Right lobe of liver (tissue), 6 donors: Measurements from ENCODE around the gene TMEM191B. TPM values are rescaled to one million over a fixed set of nuclear protein-coding genes. Genes with fewer than 3 reads are reported as not detected.
"Not testable (repeated sequence)": the region's sequence is repeated elsewhere in the genome, so short reads cannot be mapped to it uniquely, and the experiment has no call there.

Experiments
- ATAC-seq, 4 donors: fragments of 200-7000 bp; cut with Tn5 transposase; one replicate each; pipeline ENCODE4 v1.9.1; 2020; ENCODE audit warnings: mild to moderate bottlenecking in 4 of 4, moderate library complexity in 4 of 4
- DNase-seq, 3 donors: peaks; one replicate each; pipeline ENCODE4 v3.0.0-alpha.2; 2020
- H3K27ac ChIP-seq, 3 donors: fragments of 200-600 bp; one replicate each; pipeline ENCODE4 v1.8.0; 2022
- H3K27me3 ChIP-seq, 2 donors: fragments of 200-600 bp; one replicate each; pipeline ENCODE4 v1.8.0; 2022
- H3K36me3 ChIP-seq, 4 donors: fragments of 200-600 bp; sonication (generic) in 1 of 4; one replicate each; pipeline versions ENCODE4 v1.5.1 to v1.8.0; 2017 to 2022; ENCODE audit warnings: control low read depth in 1 of 4
- H3K4me1 ChIP-seq, 4 donors: fragments of 200-600 bp; sonication (generic) in 1 of 4; one replicate each; pipeline versions ENCODE4 v1.5.1 to v1.8.0; 2017 to 2022; ENCODE audit warnings: control low read depth in 1 of 4
- H3K4me3 ChIP-seq, 3 donors: fragments of 200-600 bp; one replicate each; pipeline ENCODE4 v1.8.0; 2022
- H3K9me3 ChIP-seq, 4 donors: fragments of 200-600 bp; sonication (generic) in 1 of 4; one replicate each; pipeline versions ENCODE4 v1.5.1 to v1.8.0; 2017 to 2022; ENCODE audit warnings: control low read depth in 1 of 4
- WGBS: methylation state at CpG from one replicate; pipeline ENCODE4 v1.1.6; 2018; ENCODE audit warnings: low coverage, low lambda C conversion rate; ENCODE audit not compliant: insufficient coverage; ENCODE audit errors: missing lambda C conversion rate; 5-methylcytosine and 5-hydroxymethylcytosine counted together
- intact Hi-C, 2 donors: fragments of 100-400 bp; cut with DNase I; formaldehyde crosslinking; loops; one replicate each; pipeline versions ENCODE4 v1.11.2 to v1.14.1; 2022
- long read RNA-seq: library from polyadenylated mRNA; unstranded; transcript quantifications from one replicate; pipeline ENCODE4 v2.0.0, GENCODE V29; 2019
- total RNA-seq, 6 experiments: library from RNA; depleted of rRNA in 2 of 6; stranded (reverse); fragments of >200 nt in 2 of 6; fragmentation: NEBNext Ultra II Directional in 3 of 6; extraction: Animal tissue kit (Norgen Biotek cat#: 25700) in 3 of 6; gene quantifications; one replicate each; pipeline versions ENCODE4 v1.1.0 to v1.2.4, GENCODE V29; 2016 to 2023
- donor health status: DM: no; HTN: yes; CAD: no.
- donor health status: DM: no; HTN: no; CAD: no.
- donor health status: DM: no; HTN: no; CAD: no.
- donor health status: DM: no; HTN: yes; CAD: no.
- donor health status: DM: no; HTN: yes; CAD: no.

Gene TMEM191B
- 1 to 10 TPM in 1 of 6 experiments, under 1 TPM in 2, not detected in 3; 0.17 to 1.1 (median 0.88) TPM for total RNA-seq
- long read RNA-seq = 0 reads

DNA sequence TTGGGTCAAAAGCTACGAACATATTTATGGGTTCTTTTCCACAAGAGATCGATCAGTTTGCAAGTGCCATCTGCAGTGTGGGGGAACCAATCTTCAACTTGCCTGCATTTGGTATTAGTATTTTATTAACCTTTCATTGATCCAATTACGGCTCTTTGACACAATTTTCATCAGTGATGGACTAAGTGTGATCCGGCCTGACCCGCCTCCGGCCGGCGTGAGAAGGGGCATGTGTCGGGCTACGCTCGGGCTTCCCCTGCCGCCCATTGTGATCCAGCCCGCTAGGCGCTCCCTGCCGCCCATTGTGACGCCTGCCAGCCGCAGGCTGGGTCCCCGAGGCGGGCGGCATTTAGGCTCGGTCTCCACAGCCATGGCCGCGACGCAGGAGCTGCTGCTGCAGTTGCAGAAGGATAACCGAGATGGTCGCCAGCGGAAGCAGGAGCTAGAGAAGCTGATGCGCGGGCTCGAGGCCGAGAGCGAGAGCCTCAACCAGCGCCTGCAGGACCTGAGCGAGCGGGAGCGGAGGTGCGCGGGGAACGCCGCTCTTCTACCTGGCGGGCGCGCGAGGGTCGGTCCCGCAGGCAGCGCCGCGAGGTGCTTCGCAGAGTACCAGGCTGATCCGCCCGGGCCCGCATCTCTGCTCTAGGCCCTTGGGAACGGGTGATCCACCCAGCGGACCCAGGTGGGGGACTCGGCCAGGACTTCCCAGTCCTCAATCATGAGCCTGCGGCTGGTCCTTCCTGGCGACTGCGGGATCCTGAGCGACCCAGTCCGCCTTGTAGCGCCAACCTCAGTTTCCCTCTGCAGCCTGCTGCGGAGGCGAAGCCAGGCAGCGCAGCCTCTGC is at the start of gene TMEM191B:
Gene TMEM191B, plus strand, starts transcription at position 51 of the 845 bp plus-strand sequence. Its CDS starts 179 bp downstream, at position 230.
- ATAC-seq = peak; percentile 1 to 5 (median 2)
- H3K27ac ChIP-seq, intact Hi-C loops: not testable (repeated sequence)

DNA sequence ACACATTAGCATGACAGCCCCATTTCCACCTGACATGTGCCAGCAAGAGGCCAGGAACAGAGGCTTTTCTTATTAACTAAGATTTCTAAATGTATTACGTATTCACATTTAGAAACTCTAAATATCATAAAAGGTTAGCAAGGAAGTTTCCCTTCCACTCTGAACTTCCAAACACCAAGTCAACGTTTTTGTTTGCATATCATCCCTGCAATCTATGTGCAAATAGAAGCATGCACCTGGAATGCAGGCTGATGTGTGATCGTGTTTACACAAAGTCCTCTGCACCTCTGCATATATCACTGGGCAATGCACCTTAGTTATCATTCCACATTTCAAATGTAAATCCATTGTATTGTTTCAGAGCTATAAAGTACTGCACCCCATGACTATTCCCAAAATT is 31.4 kb upstream of the TMEM191B start:
- intact Hi-C loops, ATAC-seq, H3K27me3 ChIP-seq, H3K9me3 ChIP-seq, H3K27ac ChIP-seq, H3K4me1 ChIP-seq, DNase-seq, H3K36me3 ChIP-seq, H3K4me3 ChIP-seq: not testable (repeated sequence)
- no CpG with 5 or more reads among the region's 3 CpGs for WGBS

More for the DNA sequence above, at the start of gene TMEM191B:
- H3K9me3 ChIP-seq, H3K36me3 ChIP-seq, H3K4me1 ChIP-seq, H3K27me3 ChIP-seq, DNase-seq: not testable (repeated sequence)
- H3K4me3 ChIP-seq = peak within 1 kb of the TSS in 1 of 3 donors; percentile 26
- WGBS = no CpG with 5 or more reads among the region's 65 CpGs

DNA sequence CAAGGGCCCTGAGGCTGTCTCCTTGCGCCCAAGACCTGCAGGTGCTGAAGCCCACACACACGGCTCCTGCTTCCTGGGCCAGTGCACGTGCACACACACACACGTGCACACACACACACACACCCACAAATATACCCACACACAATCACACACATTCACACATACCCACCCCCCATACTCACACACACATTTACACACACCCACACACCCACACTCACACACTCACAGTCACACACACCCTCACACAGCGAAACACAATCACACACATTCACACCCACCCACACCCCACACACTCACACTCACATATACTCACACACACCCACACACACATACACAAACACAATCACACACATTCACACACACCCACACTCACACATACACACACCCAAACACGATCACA is 16.3 kb upstream of the TMEM191B start:
- intact Hi-C loops, DNase-seq, H3K27me3 ChIP-seq, H3K27ac ChIP-seq, H3K4me3 ChIP-seq, H3K9me3 ChIP-seq, ATAC-seq, H3K4me1 ChIP-seq, H3K36me3 ChIP-seq: not testable (repeated sequence)
- WGBS = no CpG with 5 or more reads among the region's 6 CpGs

DNA sequence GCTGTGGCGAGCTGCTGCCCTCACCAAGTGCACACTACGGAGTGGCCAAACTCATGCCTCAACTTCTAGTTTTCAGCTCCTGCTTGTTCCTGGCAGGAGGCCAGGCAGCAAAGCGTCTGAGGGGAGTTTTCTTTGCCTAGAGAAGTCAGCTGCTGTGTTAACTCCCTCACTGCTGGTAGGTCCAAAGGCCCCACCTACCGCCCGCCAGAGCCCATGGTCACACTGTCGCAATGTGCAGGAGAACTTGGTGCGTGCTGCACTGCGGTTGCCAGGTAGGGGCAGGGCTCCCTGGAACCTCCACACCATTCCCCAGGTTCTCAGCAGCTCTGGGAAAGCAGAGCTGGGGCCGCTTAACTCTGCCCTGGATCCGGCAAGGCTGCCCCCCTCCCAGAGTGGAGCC is 15.2 kb upstream of the TMEM191B start:
- H3K4me3 ChIP-seq, H3K9me3 ChIP-seq, H3K27ac ChIP-seq, H3K4me1 ChIP-seq, ATAC-seq, DNase-seq, H3K36me3 ChIP-seq, H3K27me3 ChIP-seq, intact Hi-C loops: not testable (repeated sequence)
- 49% methylated on average over 4 of the region's 10 CpGs for WGBS

DNA sequence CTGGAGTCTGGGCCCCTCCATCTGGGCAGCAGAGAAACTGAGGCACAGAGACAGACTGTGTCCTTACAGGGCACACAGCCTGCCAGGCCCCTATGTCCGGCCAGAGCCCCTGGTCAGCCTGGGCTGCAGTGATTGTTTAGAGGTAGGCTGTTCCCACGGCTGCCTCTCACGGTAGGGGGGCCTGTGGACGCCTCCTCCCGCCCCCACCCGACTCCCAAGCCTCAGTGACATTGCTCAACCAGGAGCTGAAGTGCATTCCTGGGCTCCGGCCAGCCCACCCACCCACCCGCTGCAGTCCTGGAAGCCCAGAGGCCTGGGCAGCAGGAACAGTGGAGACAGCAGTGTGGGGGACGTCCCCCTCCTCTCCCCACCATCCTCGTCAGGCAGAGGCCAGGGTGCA is 14.1 kb upstream of the TMEM191B start:
- intact Hi-C loops, ATAC-seq, H3K27ac ChIP-seq, H3K4me1 ChIP-seq, H3K4me3 ChIP-seq, DNase-seq, H3K36me3 ChIP-seq, H3K9me3 ChIP-seq, H3K27me3 ChIP-seq: not testable (repeated sequence)
- WGBS = no CpG with 5 or more reads among the region's 10 CpGs

DNA sequence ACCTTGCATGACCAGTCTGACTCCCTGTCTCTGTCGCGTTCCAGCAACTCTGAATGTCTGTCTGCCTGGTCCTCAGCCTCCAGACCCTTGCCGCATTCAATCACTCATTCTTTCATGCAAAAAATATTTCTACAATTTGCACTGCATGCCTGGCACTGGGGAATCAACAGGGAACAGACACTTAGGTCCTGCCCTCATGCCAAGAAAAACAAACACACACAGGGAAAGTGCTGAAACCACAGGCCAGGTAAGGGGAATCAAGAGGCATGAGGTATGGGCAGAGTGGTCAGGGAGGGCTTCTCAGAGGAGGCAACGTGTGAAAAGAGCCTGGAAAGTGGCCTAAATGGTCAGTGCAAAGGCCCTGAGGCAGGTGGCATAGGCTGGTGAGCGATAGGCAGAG is 9.5 kb upstream of the TMEM191B start, which contains the start of gene GGTLC3:
Gene GGTLC3, minus strand, starts transcription at position 101 of the 400 bp plus-strand sequence. CDS start 264 bp downstream, outside the sequence.
- H3K4me1 ChIP-seq, ATAC-seq, H3K27me3 ChIP-seq, H3K27ac ChIP-seq, DNase-seq, intact Hi-C loops, H3K4me3 ChIP-seq, H3K9me3 ChIP-seq, H3K36me3 ChIP-seq: not testable (repeated sequence)
- no CpG with 5 or more reads among the region's 5 CpGs for WGBS

DNA sequence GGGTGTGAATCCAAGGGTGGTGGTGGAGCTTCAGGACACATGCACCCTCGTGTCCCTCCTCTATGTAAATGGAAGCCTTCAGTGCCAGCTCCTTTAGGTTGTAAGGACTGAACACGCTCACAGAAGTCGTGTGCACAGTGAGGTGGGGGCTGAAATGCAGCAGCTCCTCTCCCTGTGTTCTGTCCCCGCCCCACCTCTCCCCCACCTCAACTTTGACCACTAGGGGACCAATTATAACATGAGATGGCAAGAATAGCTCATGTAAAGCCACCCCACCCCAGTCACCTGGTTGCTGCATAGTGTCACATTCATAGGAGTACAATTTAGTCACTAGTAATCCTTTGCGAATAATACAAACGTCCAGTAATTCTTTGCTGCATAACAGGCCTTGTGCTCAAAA is 4.8 kb upstream of the TMEM191B start:
- H3K27me3 ChIP-seq, H3K9me3 ChIP-seq, intact Hi-C loops, H3K4me3 ChIP-seq, DNase-seq, H3K27ac ChIP-seq, H3K4me1 ChIP-seq, H3K36me3 ChIP-seq, ATAC-seq: not testable (repeated sequence)
- WGBS = no CpG with 5 or more reads among the region's 6 CpGs

DNA sequence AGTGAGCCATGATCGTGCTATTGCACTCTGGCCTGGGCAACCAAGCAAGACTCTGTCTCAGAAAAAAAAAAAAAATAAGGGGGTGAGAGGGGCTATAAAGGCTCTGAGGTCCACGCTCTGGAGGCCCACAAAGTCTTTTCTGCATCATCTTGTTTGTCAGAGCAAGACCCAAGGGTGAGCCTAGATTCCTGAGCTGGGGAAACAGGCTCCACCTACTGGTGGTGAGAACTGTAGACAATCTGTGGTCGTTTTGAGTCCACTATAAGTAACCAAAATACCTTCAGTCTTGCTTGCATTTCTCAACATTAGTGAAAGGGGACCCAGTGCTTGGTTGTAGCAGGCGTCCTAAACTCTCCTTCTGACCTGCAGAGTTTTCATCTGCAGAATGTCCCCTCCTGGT is 4.3 kb upstream of the TMEM191B start:
- H3K9me3 ChIP-seq, H3K27ac ChIP-seq, H3K4me1 ChIP-seq, H3K36me3 ChIP-seq, H3K27me3 ChIP-seq, DNase-seq, H3K4me3 ChIP-seq, intact Hi-C loops: not testable (repeated sequence)
- ATAC-seq = peak; percentile 66 to 69 (median 68)
- WGBS = no CpG with 5 or more reads among the region's 4 CpGs

DNA sequence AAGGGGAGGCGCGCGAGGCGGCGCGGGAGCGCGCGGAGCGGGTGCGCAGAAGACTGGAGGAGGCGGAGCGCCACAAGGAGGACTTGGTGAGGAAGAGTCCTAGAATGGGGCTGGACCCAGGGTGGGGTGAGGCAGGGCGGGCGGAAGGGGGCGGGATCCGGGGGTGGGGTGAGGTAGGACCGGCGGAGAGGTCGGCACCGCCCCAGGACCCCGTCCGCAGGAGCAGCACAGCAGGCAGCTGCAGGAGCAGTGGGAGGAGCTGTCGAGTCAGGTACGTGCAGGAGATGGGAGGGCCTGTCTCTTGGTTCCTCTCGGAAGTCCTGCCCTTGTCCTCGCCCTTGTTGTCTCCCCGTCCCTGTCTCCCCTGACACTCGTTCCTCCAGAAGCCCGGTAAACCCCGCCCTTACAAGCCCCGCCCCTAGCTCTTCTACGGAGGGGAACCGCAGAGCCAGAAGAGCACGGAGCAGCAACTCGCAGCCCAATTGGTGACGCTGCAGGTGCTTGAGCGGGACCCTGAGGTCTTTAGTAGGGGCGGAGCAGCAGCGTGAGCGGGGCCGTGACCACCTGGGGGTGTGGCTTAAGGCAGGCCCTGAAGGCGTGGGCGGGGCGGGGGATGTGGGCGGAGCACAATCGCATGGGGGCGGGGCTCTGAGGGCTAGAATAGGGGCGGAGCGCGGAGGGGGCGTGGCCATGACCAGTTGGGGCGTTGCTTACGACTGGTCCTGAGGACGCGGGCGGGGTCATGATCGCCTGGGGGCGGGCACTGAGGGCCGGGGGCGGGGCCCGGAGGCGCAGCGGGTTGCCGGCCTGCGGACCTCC is 1.2 kb downstream of the TMEM191B start:
- DNase-seq = peak; percentile 83 to 91 (median 84)
- H3K4me3 ChIP-seq = peak overlapping the region in 1 of 3 donors; percentile 26
- WGBS = 1% methylated on average over 11 of the region's 66 CpGs
- H3K4me1 ChIP-seq, intact Hi-C loops, H3K27me3 ChIP-seq, H3K27ac ChIP-seq, H3K9me3 ChIP-seq, H3K36me3 ChIP-seq: not testable (repeated sequence)
- peak; percentile 91 to 94 (median 93) for ATAC-seq

DNA sequence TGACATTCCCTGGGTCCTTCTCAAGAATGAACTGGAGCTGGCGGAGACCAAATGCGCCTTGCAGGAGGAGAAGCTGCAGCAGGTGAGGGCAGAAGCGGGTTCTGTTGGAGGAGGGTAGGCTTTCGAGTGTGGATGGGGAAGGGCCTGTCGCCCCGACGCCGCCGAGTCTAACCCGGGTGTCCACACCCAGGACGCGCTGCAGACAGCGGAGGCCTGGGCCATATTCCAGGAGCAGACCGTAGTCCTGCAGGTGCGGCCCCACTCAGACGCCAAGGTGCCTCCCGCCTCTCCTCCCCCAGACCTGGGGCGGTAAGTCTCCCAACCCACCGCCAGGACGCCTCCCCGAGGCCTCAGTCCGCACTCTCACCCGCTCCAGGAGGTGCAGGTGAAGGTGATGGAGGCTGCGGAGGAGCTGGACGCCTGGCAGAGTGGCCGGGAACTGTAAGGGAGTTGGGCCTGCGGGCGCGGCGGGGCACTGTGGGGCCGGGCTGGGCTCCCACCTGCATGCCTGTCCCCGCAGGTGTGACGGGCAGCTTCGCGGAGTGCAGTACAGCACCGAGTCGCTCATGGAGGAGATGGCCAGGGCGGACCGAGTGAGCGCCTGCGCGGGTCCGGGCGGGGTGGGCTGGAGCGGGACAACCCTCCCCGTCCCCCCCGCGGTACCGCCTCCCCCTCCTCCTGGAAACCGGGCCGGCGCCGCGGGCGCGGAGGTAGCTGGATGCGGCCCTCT is 2.0 kb downstream of the TMEM191B start:
- H3K4me3 ChIP-seq, H3K27ac ChIP-seq, H3K36me3 ChIP-seq, H3K9me3 ChIP-seq, H3K4me1 ChIP-seq, intact Hi-C loops, H3K27me3 ChIP-seq, DNase-seq: not testable (repeated sequence)
- ATAC-seq = peak; percentile 9 to 48 (median 30)
- no CpG with 5 or more reads among the region's 57 CpGs for WGBS
